ENCODE measurements around the gene HABP4.

The HABP4 gene

GRCh38 chr9:96412174-96412913 lies 37.6 kb upstream of the HABP4 start:
- no peak overlapping the region for H2AFZ ChIP-seq (ENCODE audit: low read depth, low read length)
- H3K4me2 ChIP-seq (ENCODE audit: low read length), result peak overlapping the region; percentile 14
- no peaks in the 10 kb centered on the region for H3K9me3 ChIP-seq (ENCODE audit: insufficient read depth, low read length)
- H4K20me1 ChIP-seq (ENCODE audit: insufficient read depth, low read length), result peaks cover 78% of the 10 kb centered on the region
- H3K9ac ChIP-seq (ENCODE audit: low read length), result no peak overlapping the region
- H3K4me1 ChIP-seq (ENCODE audit: low read length), result peaks cover 38% of the 10 kb centered on the region
- peaks cover 28% of the 10 kb centered on the region for H3K36me3 ChIP-seq (replicated peaks; ENCODE audit: low read depth, low read length)
- H3K79me2 ChIP-seq (ENCODE audit: low read length), result peaks cover 98% of the 10 kb centered on the region
- H3K27ac ChIP-seq (ENCODE audit: low read length), result peak overlapping the region; percentile 26
- no peak for TF ChIP-seq CTCF (IDR thresholded peaks at IDR 0.05; ENCODE audit: low read depth, low read length)
- no peak for TF ChIP-seq EZH2phosphoT487 (IDR thresholded peaks at IDR 0.05; ENCODE audit: low read depth)
- no peak overlapping the region for H3K4me3 ChIP-seq (ENCODE audit: low read length)
- no peaks in the 10 kb centered on the region for H3K27me3 ChIP-seq (ENCODE audit: low read depth, low read length)

- Histone ChIP-seq H3K4me1 (ENCODE audit: low read length) (peaks cover 38% of the 10 kb centered on the region), H4K20me1 (ENCODE audit: insufficient read depth, low read length) (peaks cover 71% of the 10 kb centered on the region), H3K9me3 (ENCODE audit: insufficient read depth, low read length) (no peaks in the 10 kb centered on the region), H3K27ac (ENCODE audit: low read length) (peak overlapping the region; percentile 82), H3K36me3 (replicated peaks; ENCODE audit: low read depth, low read length) (peaks cover 28% of the 10 kb centered on the region), H3K27me3 (ENCODE audit: low read depth, low read length) (no peaks in the 10 kb centered on the region), H2AFZ (ENCODE audit: low read depth, low read length) (no peak overlapping the region), H3K4me2 (ENCODE audit: low read length) (peak overlapping the region; percentile 65), H3K79me2 (ENCODE audit: low read length) (peaks cover 93% of the 10 kb centered on the region), H3K4me3 (ENCODE audit: low read length) (peak overlapping the region; percentile 54), H3K9ac (ENCODE audit: low read length) (peak overlapping the region; percentile 29)
- TF ChIP-seq EZH2phosphoT487 (IDR thresholded peaks at IDR 0.05; ENCODE audit: low read depth) (no peak), CTCF (IDR thresholded peaks at IDR 0.05; ENCODE audit: low read depth, low read length) (no peak)
These were observed 36.4 kb upstream of the HABP4 start for GRCh38 chr9:96413302-96414221.

GRCh38 chr9:96417051-96417586 lies 32.9 kb upstream of the HABP4 start:
- H3K36me3 ChIP-seq (replicated peaks; ENCODE audit: low read depth, low read length), result peaks cover 10% of the 10 kb centered on the region
- no peaks in the 10 kb centered on the region for H3K27me3 ChIP-seq (ENCODE audit: low read depth, low read length)
- H2AFZ ChIP-seq (ENCODE audit: low read depth, low read length), result no peak overlapping the region
- peaks cover 62% of the 10 kb centered on the region for H3K79me2 ChIP-seq (ENCODE audit: low read length)
- peaks cover 44% of the 10 kb centered on the region for H4K20me1 ChIP-seq (ENCODE audit: insufficient read depth, low read length)
- peak overlapping the region; percentile 96 for H3K4me2 ChIP-seq (ENCODE audit: low read length)
- no peaks in the 10 kb centered on the region for H3K9me3 ChIP-seq (ENCODE audit: insufficient read depth, low read length)
- peaks cover 58% of the 10 kb centered on the region for H3K4me1 ChIP-seq (ENCODE audit: low read length)
- H3K27ac ChIP-seq (ENCODE audit: low read length), result peak overlapping the region; percentile 69
- TF ChIP-seq CTCF (IDR thresholded peaks at IDR 0.05; ENCODE audit: low read depth, low read length) (no peak), EZH2phosphoT487 (IDR thresholded peaks at IDR 0.05; ENCODE audit: low read depth) (no peak)
- H3K4me3 ChIP-seq (ENCODE audit: low read length), result peak overlapping the region; percentile 89
- H3K9ac ChIP-seq (ENCODE audit: low read length), result peak overlapping the region; percentile 97

GRCh38 chr9:96417661-96418082 lies 32.3 kb upstream of the HABP4 start:
- peaks cover 38% of the 10 kb centered on the region for H4K20me1 ChIP-seq (ENCODE audit: insufficient read depth, low read length)
- H3K27ac ChIP-seq (ENCODE audit: low read length), result peak overlapping the region; percentile 97
- H3K27me3 ChIP-seq (ENCODE audit: low read depth, low read length), result no peaks in the 10 kb centered on the region
- no peaks in the 10 kb centered on the region for H3K9me3 ChIP-seq (ENCODE audit: insufficient read depth, low read length)
- no peak for TF ChIP-seq EZH2phosphoT487 (IDR thresholded peaks at IDR 0.05; ENCODE audit: low read depth)
- no peak for TF ChIP-seq CTCF (IDR thresholded peaks at IDR 0.05; ENCODE audit: low read depth, low read length)
- peaks cover 54% of the 10 kb centered on the region for H3K4me1 ChIP-seq (ENCODE audit: low read length)
- peak overlapping the region; percentile 73 for H3K4me2 ChIP-seq (ENCODE audit: low read length)
- no peak overlapping the region for H2AFZ ChIP-seq (ENCODE audit: low read depth, low read length)
- peaks cover 56% of the 10 kb centered on the region for H3K79me2 ChIP-seq (ENCODE audit: low read length)
- peak overlapping the region; percentile 89 for H3K4me3 ChIP-seq (ENCODE audit: low read length)
- peaks cover 10% of the 10 kb centered on the region for H3K36me3 ChIP-seq (replicated peaks; ENCODE audit: low read depth, low read length)
- H3K9ac ChIP-seq (ENCODE audit: low read length), result peak overlapping the region; percentile 97
